Endodermal cell (in vitro differentiated cells): Measurements from ENCODE around the gene SLCO1A2. TPM values are rescaled to one million over a fixed set of nuclear protein-coding genes. Genes with fewer than 3 reads are reported as not detected.

Experiments
- DNase-seq: peaks from one replicate; pipeline ENCODE4 v3.0.0-alpha.2; 2017
- H3K27ac ChIP-seq: 2 replicates; pipeline ENCODE4 v1.5.1; 2013; ENCODE audit warnings: mild to moderate bottlenecking, low read depth, low read length, moderate library complexity
- H3K27me3 ChIP-seq: 2 replicates; pipeline ENCODE4 v1.6.1; 2013; ENCODE audit warnings: mild to moderate bottlenecking, low read length, moderate library complexity; ENCODE audit not compliant: insufficient read depth, control insufficient read depth, poor library complexity, severe bottlenecking
- H3K36me3 ChIP-seq: 2 replicates; pipeline ENCODE4 v1.7.0; 2013; ENCODE audit warnings: mild to moderate bottlenecking, low read length, moderate library complexity; ENCODE audit not compliant: control insufficient read depth, insufficient read depth
- H3K4me1 ChIP-seq: one replicate; pipeline ENCODE4 v1.7.0; 2013; ENCODE audit warnings: low read length; ENCODE audit not compliant: control insufficient read depth, insufficient read depth
- H3K4me3 ChIP-seq: 2 replicates; pipeline ENCODE4 v1.5.1; 2013; ENCODE audit warnings: mild to moderate bottlenecking, low read length, moderate library complexity
- H3K9ac ChIP-seq: 2 replicates; pipeline ENCODE4 v1.6.1; 2013; ENCODE audit warnings: mild to moderate bottlenecking, low read length, moderate library complexity; ENCODE audit not compliant: poor library complexity, severe bottlenecking; ENCODE audit errors: extremely low read depth
- H3K9me3 ChIP-seq: 2 replicates; pipeline ENCODE4 v1.6.1; 2013; ENCODE audit warnings: mild to moderate bottlenecking, low read length, moderate library complexity; ENCODE audit not compliant: control insufficient read depth
- H3K27ac Mint-ChIP-seq: 2 replicates; pipeline ENCODE4 v1.8.0; 2020; ENCODE audit warnings: mixed read lengths
- H3K27me3 Mint-ChIP-seq: 2 replicates; pipeline ENCODE4 v1.8.0; 2021; ENCODE audit warnings: mild to moderate bottlenecking, mixed read lengths; ENCODE audit not compliant: insufficient read depth
- H3K36me3 Mint-ChIP-seq: 2 replicates; pipeline ENCODE4 v1.8.0; 2020; ENCODE audit warnings: low read depth, mixed read lengths
- H3K4me1 Mint-ChIP-seq: 2 replicates; pipeline ENCODE4 v1.8.0; 2020; ENCODE audit warnings: mixed read lengths
- H3K4me3 Mint-ChIP-seq: 2 replicates; pipeline ENCODE4 v1.8.0; 2020; ENCODE audit warnings: mild to moderate bottlenecking, moderate library complexity, mixed read lengths
- H3K9me3 Mint-ChIP-seq: 2 replicates; pipeline ENCODE4 v1.8.0; 2020; ENCODE audit warnings: mild to moderate bottlenecking, mixed read lengths
- WGBS, 2 experiments: methylation state at CpG; one replicate each; pipeline versions ENCODE4 v1.1.5 to v1.1.7; 2013; ENCODE audit warnings: missing lambda C conversion rate in 2 of 2, mixed read lengths in 1 of 2; ENCODE audit not compliant: insufficient coverage in 1 of 2, insufficient read length in 1 of 2; 5-methylcytosine and 5-hydroxymethylcytosine counted together
- total RNA-seq, 2 donors: library from RNA; stranded (reverse); fragmentation: NEBNext Ultra II Directional in 1 of 2; extraction: Animal tissue kit (Norgen Biotek cat#: 25700) in 1 of 2; gene quantifications; 2 replicates in 1 of 2; 3 replicates in 1 of 2; pipeline ENCODE4 v1.2.1, GENCODE V29; 2021
- TF ChIP-seq, protein P1 (sequence below): fragments of 200-600 bp; sonication (generic); conservative IDR thresholded peaks from 2 replicates; pipeline ENCODE4 v1.5.0; 2021; ENCODE audit warnings: antibody characterized with exemption, mild to moderate bottlenecking

The SLCO1A2 gene
- total RNA-seq, 2 donors from 2014 or later: 7.3 to 35.4 TPM

- Mint-ChIP-seq H3K4me3 (no peak overlapping the region), H3K36me3 (peaks cover 2% of the 10 kb centered on the region), H3K27me3 (no peaks in the 10 kb centered on the region), H3K27ac (no peak overlapping the region), H3K9me3 (no peaks in the 10 kb centered on the region), H3K4me1 (peaks cover 7% of the 10 kb centered on the region)
- no peak overlapping the region for H3K27ac ChIP-seq
- TF ChIP-seq, protein P1, sequence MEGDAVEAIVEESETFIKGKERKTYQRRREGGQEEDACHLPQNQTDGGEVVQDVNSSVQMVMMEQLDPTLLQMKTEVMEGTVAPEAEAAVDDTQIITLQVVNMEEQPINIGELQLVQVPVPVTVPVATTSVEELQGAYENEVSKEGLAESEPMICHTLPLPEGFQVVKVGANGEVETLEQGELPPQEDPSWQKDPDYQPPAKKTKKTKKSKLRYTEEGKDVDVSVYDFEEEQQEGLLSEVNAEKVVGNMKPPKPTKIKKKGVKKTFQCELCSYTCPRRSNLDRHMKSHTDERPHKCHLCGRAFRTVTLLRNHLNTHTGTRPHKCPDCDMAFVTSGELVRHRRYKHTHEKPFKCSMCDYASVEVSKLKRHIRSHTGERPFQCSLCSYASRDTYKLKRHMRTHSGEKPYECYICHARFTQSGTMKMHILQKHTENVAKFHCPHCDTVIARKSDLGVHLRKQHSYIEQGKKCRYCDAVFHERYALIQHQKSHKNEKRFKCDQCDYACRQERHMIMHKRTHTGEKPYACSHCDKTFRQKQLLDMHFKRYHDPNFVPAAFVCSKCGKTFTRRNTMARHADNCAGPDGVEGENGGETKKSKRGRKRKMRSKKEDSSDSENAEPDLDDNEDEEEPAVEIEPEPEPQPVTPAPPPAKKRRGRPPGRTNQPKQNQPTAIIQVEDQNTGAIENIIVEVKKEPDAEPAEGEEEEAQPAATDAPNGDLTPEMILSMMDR: no peak
- H3K9ac ChIP-seq: no peak overlapping the region
- no peaks in the 10 kb centered on the region for H3K36me3 ChIP-seq
- DNase-seq: no peak
- H3K9me3 ChIP-seq: no peaks in the 10 kb centered on the region
- H3K4me1 ChIP-seq: no peaks in the 10 kb centered on the region
- no peaks in the 10 kb centered on the region for H3K27me3 ChIP-seq
- H3K4me3 ChIP-seq: no peak overlapping the region
These were observed 113.6 kb downstream of the SLCO1A2 start for GRCh38 chr12:21221072-21221471.

- Histone ChIP-seq H3K27me3 (no peaks in the 10 kb centered on the region), H3K4me3 (no peak overlapping the region), H3K36me3 (no peaks in the 10 kb centered on the region), H3K9me3 (no peaks in the 10 kb centered on the region), H3K4me1 (no peaks in the 10 kb centered on the region), H3K9ac (no peak overlapping the region), H3K27ac (no peak overlapping the region)
- TF ChIP-seq, protein P1: no peak
- H3K27me3 Mint-ChIP-seq: no peaks in the 10 kb centered on the region
- no peak overlapping the region for H3K27ac Mint-ChIP-seq
- peaks cover 12% of the 10 kb centered on the region for H3K4me1 Mint-ChIP-seq
- no peaks in the 10 kb centered on the region for H3K36me3 Mint-ChIP-seq
- H3K9me3 Mint-ChIP-seq: peaks cover 4% of the 10 kb centered on the region
- 95 to 100% methylated on average over 1 to 3 of the region's 3 CpGs for WGBS, 2 experiments
- DNase-seq: no peak
- no peak overlapping the region for H3K4me3 Mint-ChIP-seq
These were observed 114.5 kb downstream of the SLCO1A2 start for GRCh38 chr12:21220266-21220665.

- no peaks in the 10 kb centered on the region for H3K36me3 Mint-ChIP-seq
- H3K27me3 Mint-ChIP-seq: no peaks in the 10 kb centered on the region
- Histone ChIP-seq H3K27me3 (no peaks in the 10 kb centered on the region), H3K4me1 (no peaks in the 10 kb centered on the region), H3K9me3 (no peaks in the 10 kb centered on the region), H3K27ac (no peak overlapping the region), H3K36me3 (no peaks in the 10 kb centered on the region), H3K4me3 (no peak overlapping the region), H3K9ac (no peak overlapping the region)
- no peak overlapping the region for H3K27ac Mint-ChIP-seq
- DNase-seq: no peak
- TF ChIP-seq, protein P1: no peak
- peaks cover 11% of the 10 kb centered on the region for H3K9me3 Mint-ChIP-seq
- peaks cover 16% of the 10 kb centered on the region for H3K4me1 Mint-ChIP-seq
- no peak overlapping the region for H3K4me3 Mint-ChIP-seq
- WGBS, 2 experiments: 80 to 85% methylated on average over 2 of the region's 2 CpGs
These were observed 115.5 kb downstream of the SLCO1A2 start for GRCh38 chr12:21219206-21219605.

Other genes with a start within 250 kb of the SLCO1A2 start
- gene SLCO1B1, start 203.7 kb downstream of the SLCO1A2 start, total RNA-seq: 1 to 10 TPM in 1 of 2 donors, not detected in 1; 1.5 TPM
- not detected for gene IAPP, start 38.0 kb upstream of the SLCO1A2 start, total RNA-seq
- gene PYROXD1, start 102.7 kb upstream of the SLCO1A2 start, total RNA-seq: 1 to 10 TPM; 3.8 to 8.1 TPM
- 10 to 100 TPM; 39.8 to 66.5 TPM for gene RECQL, start 166.7 kb upstream of the SLCO1A2 start, total RNA-seq
- 10 to 100 TPM; 38.2 to 67.2 TPM for gene GOLT1B, start 166.9 kb upstream of the SLCO1A2 start, total RNA-seq
- under 1 TPM; 0.38 to 0.48 TPM for gene SPX, start 191.4 kb upstream of the SLCO1A2 start, total RNA-seq